ENCODE measurements around the gene PLEKHA1. TPM values are rescaled to one million over a fixed set of nuclear protein-coding genes. Genes with fewer than 3 reads are reported as not detected.

The PLEKHA1 gene
- total RNA-seq, 2 donors from 2014 or later, result 14.2 to 26.5 TPM

DNA sequence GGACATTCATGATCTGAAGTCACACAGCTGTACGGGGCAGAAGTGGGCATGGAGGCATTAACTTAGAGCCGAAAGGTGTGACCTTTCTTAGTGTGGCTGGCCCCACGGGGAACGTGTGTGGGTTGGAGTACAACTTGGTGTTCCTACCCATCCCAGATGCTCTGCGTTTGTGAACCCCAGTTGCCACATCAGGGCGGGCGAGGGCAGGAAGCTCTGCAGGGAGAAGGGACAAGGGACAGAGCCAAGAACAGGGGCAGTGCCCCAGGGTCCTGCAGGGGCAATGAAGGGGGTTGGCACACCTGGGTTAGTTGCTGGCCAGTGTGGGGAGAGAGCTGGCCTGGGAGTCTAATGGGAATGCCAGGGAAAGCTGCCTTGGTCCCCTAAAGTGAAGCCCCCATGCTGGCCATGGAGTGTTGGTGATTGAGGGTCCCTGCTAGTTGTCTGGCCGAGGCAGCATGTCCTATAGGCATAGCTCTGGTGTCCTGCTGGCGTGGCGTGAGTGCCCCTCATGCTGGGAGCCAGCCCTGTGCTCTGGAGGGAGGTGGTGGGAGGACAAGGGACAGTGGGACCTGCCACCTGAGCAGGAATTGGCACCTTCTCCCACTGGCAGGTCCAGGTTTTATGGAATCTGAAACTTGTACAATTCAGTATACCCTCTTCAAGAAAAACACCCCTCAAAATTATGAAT, 105.8 kb downstream of the PLEKHA1 start:
- intact Hi-C loops (cut with DNase I), result no loop called here
- Histone ChIP-seq H3K4me1 (no peaks in the 10 kb centered on the region), H3K9me3 (no peaks in the 10 kb centered on the region), H3K4me3 (no peak overlapping the region), H3K36me3 (replicated peaks in 1 of 2; ENCODE audit: insufficient read depth in 1 of 2, low read depth in 2 of 2) (no peaks in the 10 kb centered on the region), H3K27me3 (no peaks in the 10 kb centered on the region), H3K27ac (no peak overlapping the region)
- DNase-seq (no peak), ATAC-seq (no peak)
- WGBS, 2 donors, result 92 to 93% methylated on average over 9 to 10 of the region's 10 CpGs
- TF ChIP-seq, protein P1, sequence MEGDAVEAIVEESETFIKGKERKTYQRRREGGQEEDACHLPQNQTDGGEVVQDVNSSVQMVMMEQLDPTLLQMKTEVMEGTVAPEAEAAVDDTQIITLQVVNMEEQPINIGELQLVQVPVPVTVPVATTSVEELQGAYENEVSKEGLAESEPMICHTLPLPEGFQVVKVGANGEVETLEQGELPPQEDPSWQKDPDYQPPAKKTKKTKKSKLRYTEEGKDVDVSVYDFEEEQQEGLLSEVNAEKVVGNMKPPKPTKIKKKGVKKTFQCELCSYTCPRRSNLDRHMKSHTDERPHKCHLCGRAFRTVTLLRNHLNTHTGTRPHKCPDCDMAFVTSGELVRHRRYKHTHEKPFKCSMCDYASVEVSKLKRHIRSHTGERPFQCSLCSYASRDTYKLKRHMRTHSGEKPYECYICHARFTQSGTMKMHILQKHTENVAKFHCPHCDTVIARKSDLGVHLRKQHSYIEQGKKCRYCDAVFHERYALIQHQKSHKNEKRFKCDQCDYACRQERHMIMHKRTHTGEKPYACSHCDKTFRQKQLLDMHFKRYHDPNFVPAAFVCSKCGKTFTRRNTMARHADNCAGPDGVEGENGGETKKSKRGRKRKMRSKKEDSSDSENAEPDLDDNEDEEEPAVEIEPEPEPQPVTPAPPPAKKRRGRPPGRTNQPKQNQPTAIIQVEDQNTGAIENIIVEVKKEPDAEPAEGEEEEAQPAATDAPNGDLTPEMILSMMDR (IDR thresholded peaks at IDR 0.05), result no peak
- no peak for TF ChIP-seq POLR2A (IDR thresholded peaks at IDR 0.05)

DNA sequence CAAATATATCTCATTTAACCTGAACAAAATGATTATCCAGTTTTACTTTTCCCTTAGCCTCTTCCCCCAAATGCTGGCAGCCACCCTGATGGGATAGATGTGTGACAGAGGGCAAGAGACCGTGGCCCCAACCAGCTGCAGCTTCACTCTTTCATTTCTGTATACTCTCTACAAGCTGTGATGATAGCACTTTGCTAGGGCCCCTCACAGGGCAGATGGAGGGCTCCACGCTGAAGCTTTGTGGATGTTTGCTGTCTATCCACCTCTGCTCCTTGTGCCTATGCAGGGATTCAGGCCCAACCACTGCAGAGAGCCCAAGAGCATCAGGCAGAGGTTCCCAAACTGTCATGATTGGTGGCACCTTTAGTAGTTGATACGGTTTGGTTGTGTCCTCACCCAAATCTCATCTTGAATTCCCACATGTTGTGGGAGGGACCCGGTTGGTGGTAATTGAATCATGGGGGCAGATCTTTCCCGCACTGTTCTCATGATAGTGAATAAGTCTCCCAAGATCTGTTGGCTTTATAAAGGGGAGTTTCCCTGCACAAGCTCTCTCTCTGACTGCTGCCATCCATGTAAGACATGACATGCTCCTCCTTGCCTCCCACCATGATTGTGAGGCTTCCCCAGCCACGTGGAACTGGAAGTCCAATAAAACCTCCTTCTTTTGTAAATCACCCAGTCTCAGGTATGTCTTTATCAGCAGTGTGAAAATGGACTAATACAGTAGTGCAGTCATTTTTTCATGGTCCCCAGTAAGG, 107.0 kb downstream of the PLEKHA1 start:
- no peak for DNase-seq
- Histone ChIP-seq H3K36me3 (replicated peaks in 1 of 2; ENCODE audit: insufficient read depth in 1 of 2, low read depth in 2 of 2) (no peaks in the 10 kb centered on the region), H3K4me3 (no peak overlapping the region), H3K9me3 (no peaks in the 10 kb centered on the region), H3K27ac (no peak overlapping the region), H3K27me3 (no peaks in the 10 kb centered on the region), H3K4me1 (no peaks in the 10 kb centered on the region)
- no peak for TF ChIP-seq POLR2A (IDR thresholded peaks at IDR 0.05)
- TF ChIP-seq, protein P1 (IDR thresholded peaks at IDR 0.05), result no peak
- ATAC-seq, result no peak
- intact Hi-C loops (cut with DNase I), result no loop called here
- 90 to 94% methylated on average over 6 of the region's 6 CpGs for WGBS, 2 donors

Small RNA genes lying within 50 kb of the gene (microRNA-seq; reads per million reads assigned to microRNA genes)
- 0 reads per million in 2 donors for gene MIR3941 (ENCODE audit: borderline number of aligned reads in 2 of 2, borderline replicate concordance in 2 of 2)

Small RNA genes lying within 50 kb of the gene (small RNA-seq; reads per million reads assigned to genes)
- gene MIR3941 (not detected), gene RNU6-728P (not detected)

Other genes starting within 250 kb of the PLEKHA1 start
- not detected for gene BTBD16, start 103.4 kb upstream of the PLEKHA1 start, total RNA-seq
- not detected for gene ARMS2, start 79.9 kb downstream of the PLEKHA1 start, total RNA-seq
- gene HTRA1, start 86.8 kb downstream of the PLEKHA1 start, total RNA-seq, result 10 to 100 TPM; 29.3 to 36.6 TPM
- gene DMBT1, start 186.0 kb downstream of the PLEKHA1 start, total RNA-seq, result under 1 TPM; 0.26 to 0.33 TPM